Measurements from ENCODE around the gene JDP2.

DNA sequence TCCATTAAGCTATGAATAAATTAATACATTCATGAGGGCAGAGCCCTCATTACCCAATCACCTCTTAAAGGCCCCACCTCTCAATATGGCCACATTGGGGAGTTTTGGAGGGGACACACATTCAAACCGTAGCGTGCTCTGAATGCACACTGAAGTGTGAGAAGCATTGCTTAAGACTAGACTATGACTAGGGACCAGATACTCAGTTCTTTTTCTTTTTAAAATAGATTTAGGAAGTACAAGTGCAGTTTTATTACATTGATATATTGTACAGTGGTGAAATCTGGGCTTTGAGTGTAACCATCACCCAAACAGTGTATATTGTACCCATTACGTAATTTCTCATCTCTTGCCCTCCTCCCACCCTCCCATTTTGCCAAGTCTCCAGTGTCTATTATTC is 21.0 kb upstream of the JDP2 start:
- TF ChIP-seq, protein P1, sequence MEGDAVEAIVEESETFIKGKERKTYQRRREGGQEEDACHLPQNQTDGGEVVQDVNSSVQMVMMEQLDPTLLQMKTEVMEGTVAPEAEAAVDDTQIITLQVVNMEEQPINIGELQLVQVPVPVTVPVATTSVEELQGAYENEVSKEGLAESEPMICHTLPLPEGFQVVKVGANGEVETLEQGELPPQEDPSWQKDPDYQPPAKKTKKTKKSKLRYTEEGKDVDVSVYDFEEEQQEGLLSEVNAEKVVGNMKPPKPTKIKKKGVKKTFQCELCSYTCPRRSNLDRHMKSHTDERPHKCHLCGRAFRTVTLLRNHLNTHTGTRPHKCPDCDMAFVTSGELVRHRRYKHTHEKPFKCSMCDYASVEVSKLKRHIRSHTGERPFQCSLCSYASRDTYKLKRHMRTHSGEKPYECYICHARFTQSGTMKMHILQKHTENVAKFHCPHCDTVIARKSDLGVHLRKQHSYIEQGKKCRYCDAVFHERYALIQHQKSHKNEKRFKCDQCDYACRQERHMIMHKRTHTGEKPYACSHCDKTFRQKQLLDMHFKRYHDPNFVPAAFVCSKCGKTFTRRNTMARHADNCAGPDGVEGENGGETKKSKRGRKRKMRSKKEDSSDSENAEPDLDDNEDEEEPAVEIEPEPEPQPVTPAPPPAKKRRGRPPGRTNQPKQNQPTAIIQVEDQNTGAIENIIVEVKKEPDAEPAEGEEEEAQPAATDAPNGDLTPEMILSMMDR (IDR thresholded peaks at IDR 0.05; ENCODE audit: insufficient read depth, low read length, poor library complexity, severe bottlenecking), result no peak
- no peak for TF ChIP-seq EZH2phosphoT487 (conservative IDR thresholded peaks at IDR 0.05; ENCODE audit: low read length)

Data from SU-DHL-6 (cell line).